ENCODE results near the gene NR2C2AP. TPM values are rescaled to one million over a fixed set of nuclear protein-coding genes. Genes with fewer than 3 reads are reported as not detected.

NR2C2AP gene
- total RNA-seq, 1 experiment from 2014 or later = 42.1 TPM

GRCh38 chr19:19230999-19231398 is 27.8 kb upstream of the NR2C2AP start:
- in situ Hi-C loops (cut with HindIII; ENCODE audit: low pct_unique_long_range_greater_than_20kb, low sequenced_read_pairs) (no loop called here), intact Hi-C loops (cut with micrococcal nuclease; ENCODE audit: unreplicated experiment) (no loop called here)
- ChIA-PET POLR2A (no interaction called here), CTCF (interaction anchor here (0.6 to 0.7 kb wide), 2 partner anchors 25 to 78 kb away, joined by 3 to 5 read pairs; no protein-coding TSS in a partner anchor)
- Histone ChIP-seq H3K36me3 (ENCODE audit: control insufficient read depth, insufficient read depth, low read length) (no peaks in the 10 kb centered on the region), H3K27me3 (ENCODE audit: control insufficient read depth, insufficient read depth, low read length) (no peaks in the 10 kb centered on the region), H3K4me3 (ENCODE audit: low read depth in 2 of 2, low read length in 2 of 2) (no peak overlapping the region), H3K4me1 (ENCODE audit: control insufficient read depth, insufficient read depth, low read length) (no peaks in the 10 kb centered on the region), H3K9me3 (ENCODE audit: control insufficient read depth, insufficient read depth, low read depth, low read length) (peaks cover 6% of the 10 kb centered on the region; the same call in 1 of the 2 replicates), H3K27ac (ENCODE audit: low read length) (no peak overlapping the region)
- ATAC-seq (no peak), DNase-seq (ENCODE audit: low read depth, low spot score) (no peak)
- no TSS peak for BruUV-seq (replicated peaks)
- no peak for TF ChIP-seq TCF7L2 (IDR thresholded peaks at IDR 0.05; ENCODE audit: low read depth, low read length)
- no peak for TF ChIP-seq POLR2AphosphoS5 (IDR thresholded peaks at IDR 0.05; ENCODE audit: low read depth, low read length)
- no peak for TF ChIP-seq SIN3A (IDR thresholded peaks at IDR 0.05; ENCODE audit: borderline replicate concordance, insufficient read depth, low read depth, low read length)
- no peak for TF ChIP-seq REST (IDR thresholded peaks at IDR 0.05; ENCODE audit: insufficient read depth in 1 of 2, low read depth in 2 of 2, low read length in 1 of 2)
- TF ChIP-seq CTCF (IDR thresholded peaks at IDR 0.05) = no peak

GRCh38 chr19:19229701-19230100 is 26.5 kb upstream of the NR2C2AP start:
- BruUV-seq (replicated peaks) = no TSS peak
- H3K27ac ChIP-seq (ENCODE audit: low read length) = no peak overlapping the region
- intact Hi-C loops (cut with micrococcal nuclease; ENCODE audit: unreplicated experiment) = no loop called here
- in situ Hi-C loops (cut with HindIII; ENCODE audit: low pct_unique_long_range_greater_than_20kb, low sequenced_read_pairs) = no loop called here
- DNase-seq (ENCODE audit: low read depth, low spot score) (no peak), ATAC-seq (no peak)
- H3K36me3 ChIP-seq (ENCODE audit: control insufficient read depth, insufficient read depth, low read length) = no peaks in the 10 kb centered on the region
- peaks cover 4% of the 10 kb centered on the region; the same call in 1 of the 2 replicates for H3K9me3 ChIP-seq (ENCODE audit: control insufficient read depth, insufficient read depth, low read depth, low read length)
- POLR2A ChIA-PET = no interaction called here
- peaks cover 4% of the 10 kb centered on the region; the same call in 1 of the 2 replicates for H3K4me1 ChIP-seq (ENCODE audit: control insufficient read depth, insufficient read depth, low read length)
- TF ChIP-seq SIN3A (IDR thresholded peaks at IDR 0.05; ENCODE audit: borderline replicate concordance, insufficient read depth, low read depth, low read length) (no peak), REST (IDR thresholded peaks at IDR 0.05; ENCODE audit: insufficient read depth in 1 of 2, low read depth in 2 of 2, low read length in 1 of 2) (no peak), CTCF (IDR thresholded peaks at IDR 0.05) (no peak)
- H3K4me3 ChIP-seq (ENCODE audit: low read depth in 2 of 2, low read length in 2 of 2) = no peak overlapping the region
- CTCF ChIA-PET = no interaction called here
- H3K27me3 ChIP-seq (ENCODE audit: control insufficient read depth, insufficient read depth, low read length) = no peaks in the 10 kb centered on the region
